ENCODE measurements around the gene ZNF438.

DNA sequence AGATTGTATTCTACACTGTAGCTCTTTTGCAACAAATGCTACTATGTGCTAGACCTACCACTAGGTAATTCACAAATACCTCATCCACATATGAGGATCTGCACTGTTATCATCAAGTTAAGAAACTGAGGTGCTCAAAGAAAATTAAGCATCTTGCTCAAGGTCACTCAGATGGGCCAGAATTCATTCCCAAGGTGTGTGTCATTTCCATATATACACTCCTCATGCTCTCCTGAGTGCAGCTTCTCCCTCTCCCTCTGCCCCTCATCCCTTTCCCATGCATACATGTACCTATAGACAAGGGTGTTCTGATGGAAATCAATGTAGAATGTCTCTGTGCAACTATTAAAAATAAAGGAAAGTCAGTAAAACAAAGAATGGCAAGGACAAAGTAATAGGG lies 146.2 kb downstream of the ZNF438 start:
- no peak for TF ChIP-seq ZNF274 (CRISPR knock-in tag; IDR thresholded peaks at IDR 0.05)
- TF ChIP-seq ZNF570 (CRISPR knock-in tag; IDR thresholded peaks at IDR 0.05; ENCODE audit: borderline replicate concordance): no peak
- no peak for TF ChIP-seq MAFK (conservative IDR thresholded peaks at IDR 0.05 in 1 of 2, IDR thresholded peaks at IDR 0.05 in 1 of 2; ENCODE audit: low read length in 2 of 2)

All from HepG2 (cell line).